MM.1S (cell line): ENCODE measurements around the gene CA5A.

Experiments used
- CTCF ChIP-seq: fragments of 300-600 bp; sonication (generic); IDR thresholded peaks from 2 replicates; pipeline ENCODE4 v1.5.1; 2016; ENCODE audit warnings: antibody characterized with exemption, low read length, mixed read lengths
- EZH2 ChIP-seq: fragments of 300-600 bp; sonication (generic); optimal IDR thresholded peaks from 2 replicates; pipeline ENCODE3; 2017; ENCODE audit warnings: low read depth, mild to moderate bottlenecking, antibody characterized with exemption, low read length, mixed read lengths

- no peak for TF ChIP-seq CTCF
- no peak for TF ChIP-seq EZH2
These were observed 18.5 kb upstream of the CA5A start for GRCh38 chr16:87954826-87955225.
